HCT116 (cell line): Measurements from ENCODE around the gene NRP1. TPM values are rescaled to one million over a fixed set of nuclear protein-coding genes. Genes with fewer than 3 reads are reported as not detected.
A peak's percentile ranks its signal among the peaks of the same experiment; 100 is the strongest.

Experiments used
- ATAC-seq: fragments of 200-7000 bp; cut with Tn5 transposase; 2 replicates; pipeline ENCODE4 v1.9.1; 2020; ENCODE audit warnings: mild to moderate bottlenecking, moderate library complexity
- BruUV-seq: library from RNA; stranded (reverse); fragments of 400-500 nt; replicated peaks from 2 replicates; lab custom pipeline; 2021; lab: Mats Ljungman, UMichigan
- CTCF ChIA-PET: fragments of 300-600 bp; sonication (Branson Sonifier 250); formaldehyde crosslinking; loops from one replicate; lab custom pipeline; 2021; ENCODE audit warnings: antibody characterized with exemption; lab: Charles Lee
- POLR2A ChIA-PET: fragments of 300-600, 350-600 bp; sonication (Branson Sonifier 250); formaldehyde crosslinking; loops from one replicate; lab custom pipeline; 2021; ENCODE audit warnings: antibody characterized with exemption; lab: Charles Lee
- RAD21 ChIA-PET, 2 experiments: fragments of 300-600 bp; sonication (Branson Sonifier 250); formaldehyde crosslinking; loops; one replicate each; lab custom pipeline; 2023; ENCODE audit warnings: low total read pairs in 2 of 2; ENCODE audit not compliant: uncharacterized antibody in 2 of 2, unreplicated experiment in 2 of 2, low non-redundant PET in 1 of 2; lab: Charles Lee
- DNase-seq: peaks from one replicate; pipeline ENCODE4 v3.0.0-alpha.2; 2010; ENCODE audit warnings: low read depth, low spot score
- H2AFZ ChIP-seq: fragments of 200-600 bp; shearing (Covaris generic), sonication (generic); 2 replicates; pipeline ENCODE4 v1.6.1; 2017; ENCODE audit warnings: low read depth, mixed run types, mixed read lengths, antibody characterized with exemption, low read length; ENCODE audit not compliant: poor library complexity, severe bottlenecking
- H3K27ac ChIP-seq: 2 replicates; pipeline ENCODE4 v1.5.1; 2012; ENCODE audit warnings: low read depth, low read length
- H3K27me3 ChIP-seq: fragments of 200-600 bp; sonication (generic); 2 replicates; pipeline ENCODE4 v1.6.1; 2016; ENCODE audit warnings: mixed run types, low read length, mixed read lengths; ENCODE audit not compliant: insufficient read depth
- H3K36me3 ChIP-seq, 2 experiments: fragments of 200-500 bp in 1 of 2; fragments of 200-600 bp in 1 of 2; sonication (Bioruptor generic) in 1 of 2; sonication (generic) in 1 of 2; 2 replicates each; pipeline versions ENCODE4 v1.5.1 to v1.6.1; 2014 to 2016; ENCODE audit warnings: low read length in 2 of 2, inconsistent platforms in 1 of 2, mixed read lengths in 1 of 2, mixed run types in 1 of 2; ENCODE audit not compliant: insufficient read depth in 2 of 2, control insufficient read depth in 1 of 2
- H3K4me1 ChIP-seq, 2 experiments: fragments of 200-600 bp in 1 of 2; sonication (generic) in 1 of 2; 2 replicates each; pipeline versions ENCODE4 v1.5.1 to v1.6.1; 2012 to 2017; ENCODE audit warnings: low read length in 2 of 2, inconsistent platforms in 1 of 2, mild to moderate bottlenecking in 1 of 2, mixed read lengths in 1 of 2, mixed run types in 1 of 2, moderate library complexity in 1 of 2; ENCODE audit not compliant: insufficient read depth in 2 of 2, control insufficient read depth in 1 of 2
- H3K4me2 ChIP-seq: fragments of 200-600 bp; sonication (generic); 2 replicates; pipeline ENCODE4 v1.6.1; 2017; ENCODE audit warnings: mixed run types, low read length, mixed read lengths
- H3K4me3 ChIP-seq, 2 experiments: fragments of 200-600 bp in 1 of 2; sonication (generic) in 1 of 2; replicated peaks in 1 of 2; 2 replicates each; pipeline ENCODE4 v1.5.1; 2011 to 2016; ENCODE audit warnings: low read length in 2 of 2, control low read depth in 1 of 2, low read depth in 1 of 2, mild to moderate bottlenecking in 1 of 2, mixed read lengths in 1 of 2, mixed run types in 1 of 2
- H3K79me2 ChIP-seq: fragments of 200-600 bp; sonication (generic); 2 replicates; pipeline ENCODE4 v1.6.1; 2017; ENCODE audit warnings: mild to moderate bottlenecking, mixed run types, low read length, moderate library complexity, mixed read lengths; ENCODE audit not compliant: insufficient read depth
- H3K9ac ChIP-seq: fragments of 200-600 bp; sonication (generic); 2 replicates; pipeline ENCODE4 v1.6.1; 2016; ENCODE audit warnings: low read length, mixed read lengths
- H3K9me2 ChIP-seq: fragments of 200-600 bp; sonication (generic), shearing (Covaris generic); 2 replicates; pipeline ENCODE4 v1.6.1; 2017; ENCODE audit warnings: mixed run types, mild to moderate bottlenecking, moderate library complexity; ENCODE audit not compliant: insufficient read depth
- H3K9me3 ChIP-seq, 2 experiments: fragments of 200-500 bp in 1 of 2; fragments of 200-600 bp in 1 of 2; sonication (Bioruptor generic) in 1 of 2; sonication (generic) in 1 of 2; 2 replicates each; pipeline ENCODE4 v1.6.1; 2014 to 2017; ENCODE audit warnings: low read length in 2 of 2, mixed read lengths in 2 of 2, inconsistent platforms in 1 of 2, low read depth in 1 of 2, mild to moderate bottlenecking in 1 of 2, mixed run types in 1 of 2, moderate library complexity in 1 of 2; ENCODE audit not compliant: control insufficient read depth in 1 of 2, insufficient read depth in 1 of 2
- H4K20me1 ChIP-seq: fragments of 200-600 bp; sonication (generic), shearing (Covaris generic); 2 replicates; pipeline ENCODE4 v1.6.1; 2017; ENCODE audit warnings: mixed run types, mild to moderate bottlenecking, moderate library complexity; ENCODE audit not compliant: insufficient read depth
- EGR1 ChIP-seq: IDR thresholded peaks from 2 replicates; pipeline ENCODE4 v1.6.1; 2012; ENCODE audit warnings: low read depth
- ELF1 ChIP-seq: IDR thresholded peaks from 2 replicates; pipeline ENCODE4 v1.6.1; 2012; ENCODE audit warnings: low read depth, borderline replicate concordance
- EZH2 ChIP-seq: fragments of 200-600 bp; sonication (generic); IDR thresholded peaks from 2 replicates; pipeline ENCODE4 v1.6.1; 2017; ENCODE audit warnings: antibody characterized with exemption, mixed run types
- EZH2phosphoT487 ChIP-seq: fragments of 200-600 bp; IDR thresholded peaks from 2 replicates; pipeline ENCODE4 v1.6.1; 2018; ENCODE audit warnings: antibody characterized with exemption, borderline replicate concordance
- FOSL1 ChIP-seq: IDR thresholded peaks from 2 replicates; pipeline ENCODE4 v1.6.1; 2012; ENCODE audit warnings: low read depth
- JUND ChIP-seq: IDR thresholded peaks from 2 replicates; pipeline ENCODE4 v1.6.1; 2012
- POLR2A ChIP-seq: IDR thresholded peaks from 2 replicates; pipeline ENCODE4 v1.7.0; 2011; ENCODE audit warnings: borderline replicate concordance; ENCODE audit not compliant: insufficient read depth, insufficient read length; ENCODE audit errors: extremely low read depth
- POLR2AphosphoS5 ChIP-seq: IDR thresholded peaks from 2 replicates; pipeline ENCODE4 v1.6.1; 2011; ENCODE audit warnings: mild to moderate bottlenecking, low read depth, low read length, moderate library complexity
- RAD21 ChIP-seq: IDR thresholded peaks from 2 replicates; pipeline ENCODE4 v1.6.1; 2012; ENCODE audit warnings: low read depth, mild to moderate bottlenecking
- SIN3A ChIP-seq: IDR thresholded peaks from 2 replicates; pipeline ENCODE4 v1.6.1; 2012; ENCODE audit warnings: low read depth
- SP1 ChIP-seq: IDR thresholded peaks from 2 replicates; pipeline ENCODE4 v1.6.1; 2012; ENCODE audit warnings: low read depth
- SRF ChIP-seq: IDR thresholded peaks from 2 replicates; pipeline ENCODE4 v1.6.1; 2012; ENCODE audit warnings: low read depth
- ZNF274 ChIP-seq: fragments of 200-500 bp; sonication (Bioruptor generic); IDR thresholded peaks from 2 replicates; pipeline ENCODE4 v1.6.1; 2014; ENCODE audit warnings: mild to moderate bottlenecking, low read depth, low read length, inconsistent platforms
- intact Hi-C: fragments of 100-400 bp; cut with micrococcal nuclease; formaldehyde crosslinking; loops from 2 replicates; pipeline ENCODE4 v1.10.0; 2022
- total RNA-seq: library from RNA; stranded (reverse); gene quantifications from one replicate; pipeline ENCODE4 v1.2.1, GENCODE V29; 2021; ENCODE audit not compliant: unreplicated experiment
- TF ChIP-seq, protein P1 (sequence below), 3 experiments: fragments of 200-600 bp in 1 of 3; sonication (generic) in 1 of 3; IDR thresholded peaks in 2 of 3; conservative IDR thresholded peaks in 1 of 3; 2 replicates each; pipeline ENCODE4 v1.5.1; 2012 to 2017; ENCODE audit warnings: low read depth in 2 of 3, low read length in 2 of 3, antibody characterized with exemption in 1 of 3, borderline replicate concordance in 1 of 3, control low read depth in 1 of 3, mild to moderate bottlenecking in 1 of 3, mixed read lengths in 1 of 3, mixed run types in 1 of 3, moderate library complexity in 1 of 3; ENCODE audit not compliant: insufficient read depth in 1 of 3
- TF ChIP-seq, protein P2 (sequence below): IDR thresholded peaks from 2 replicates; pipeline ENCODE4 v1.6.1; 2011; ENCODE audit warnings: mild to moderate bottlenecking, low read length, moderate library complexity; ENCODE audit not compliant: insufficient replicate concordance; ENCODE audit errors: extremely low read depth
- TF ChIP-seq, protein P3 (sequence below): IDR thresholded peaks from 2 replicates; pipeline ENCODE4 v1.6.1; 2012; ENCODE audit warnings: low read depth
- TF ChIP-seq, protein P4 (sequence below): IDR thresholded peaks from 2 replicates; pipeline ENCODE4 v1.6.1; 2012

Gene NRP1
- total RNA-seq, 1 experiment from 2014 or later: 3.8 TPM

DNA sequence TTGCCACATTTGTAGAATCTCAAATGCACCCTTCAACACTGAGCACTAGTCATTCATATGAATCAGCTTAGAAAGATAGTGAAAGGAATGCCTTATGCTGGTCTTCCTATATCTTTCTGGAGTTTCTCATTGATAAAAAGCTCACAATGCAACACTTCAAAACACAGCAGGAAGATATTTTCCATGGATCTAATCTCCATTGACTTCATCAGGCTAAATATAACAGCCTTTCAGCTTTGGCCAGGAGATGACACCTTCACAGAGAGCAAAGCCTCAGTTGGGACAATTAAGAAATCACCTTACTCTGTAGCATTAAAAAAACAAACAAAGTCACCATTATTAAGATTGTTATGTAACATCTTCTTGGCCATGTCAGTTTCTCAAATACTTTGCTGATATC lies 6.7 kb downstream of the NRP1 start:
- peaks cover 2 to 7% of the 10 kb centered on the region in 2 experiments; a peak in 3 of 4 replicates for H3K4me1 ChIP-seq
- H3K9me3 ChIP-seq: no peaks in the 10 kb centered on the region
- CTCF ChIA-PET: interaction anchor here (0.7 to 2.1 kb wide), 3 partner anchors 21 to 1311 kb away, joined by 3 to 9 read pairs (median 4); no protein-coding TSS in a partner anchor
- no peak overlapping the region for H3K9ac ChIP-seq
- H2AFZ ChIP-seq: no peak overlapping the region
- no peaks in the 10 kb centered on the region for H3K9me2 ChIP-seq
- H3K27ac ChIP-seq: no peak overlapping the region
- H3K36me3 ChIP-seq: no peaks in the 10 kb centered on the region
- POLR2A ChIA-PET: no interaction called here
- no peaks in the 10 kb centered on the region for H3K79me2 ChIP-seq
- H3K4me2 ChIP-seq: no peak overlapping the region
- DNase-seq (no peak), ATAC-seq (no peak)
- no peak overlapping the region for H3K4me3 ChIP-seq
- no peak for TF ChIP-seq SIN3A
- TF ChIP-seq ZNF274: no peak
- no peak for TF ChIP-seq EGR1
- no peak for TF ChIP-seq POLR2A
- no peak for TF ChIP-seq FOSL1
- TF ChIP-seq, protein P1, sequence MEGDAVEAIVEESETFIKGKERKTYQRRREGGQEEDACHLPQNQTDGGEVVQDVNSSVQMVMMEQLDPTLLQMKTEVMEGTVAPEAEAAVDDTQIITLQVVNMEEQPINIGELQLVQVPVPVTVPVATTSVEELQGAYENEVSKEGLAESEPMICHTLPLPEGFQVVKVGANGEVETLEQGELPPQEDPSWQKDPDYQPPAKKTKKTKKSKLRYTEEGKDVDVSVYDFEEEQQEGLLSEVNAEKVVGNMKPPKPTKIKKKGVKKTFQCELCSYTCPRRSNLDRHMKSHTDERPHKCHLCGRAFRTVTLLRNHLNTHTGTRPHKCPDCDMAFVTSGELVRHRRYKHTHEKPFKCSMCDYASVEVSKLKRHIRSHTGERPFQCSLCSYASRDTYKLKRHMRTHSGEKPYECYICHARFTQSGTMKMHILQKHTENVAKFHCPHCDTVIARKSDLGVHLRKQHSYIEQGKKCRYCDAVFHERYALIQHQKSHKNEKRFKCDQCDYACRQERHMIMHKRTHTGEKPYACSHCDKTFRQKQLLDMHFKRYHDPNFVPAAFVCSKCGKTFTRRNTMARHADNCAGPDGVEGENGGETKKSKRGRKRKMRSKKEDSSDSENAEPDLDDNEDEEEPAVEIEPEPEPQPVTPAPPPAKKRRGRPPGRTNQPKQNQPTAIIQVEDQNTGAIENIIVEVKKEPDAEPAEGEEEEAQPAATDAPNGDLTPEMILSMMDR (IDR thresholded peaks at IDR 0.05 in 2 of 3, conservative IDR thresholded peaks at IDR 0.05 in 1 of 3; ENCODE audit: borderline replicate concordance in 1 of 3, insufficient read depth in 1 of 3, low read depth in 2 of 3, low read length in 2 of 3): peak; percentile 20 to 41 (median 31); a peak in 4 of 6 replicates
- TF ChIP-seq RAD21: peak; percentile 33; the same call in 1 of the 2 replicates
- no peak for TF ChIP-seq EZH2phosphoT487
- TF ChIP-seq SP1: no peak
- TF ChIP-seq SRF: no peak
- TF ChIP-seq JUND: no peak
- TF ChIP-seq ELF1: no peak
- TF ChIP-seq, protein P2, sequence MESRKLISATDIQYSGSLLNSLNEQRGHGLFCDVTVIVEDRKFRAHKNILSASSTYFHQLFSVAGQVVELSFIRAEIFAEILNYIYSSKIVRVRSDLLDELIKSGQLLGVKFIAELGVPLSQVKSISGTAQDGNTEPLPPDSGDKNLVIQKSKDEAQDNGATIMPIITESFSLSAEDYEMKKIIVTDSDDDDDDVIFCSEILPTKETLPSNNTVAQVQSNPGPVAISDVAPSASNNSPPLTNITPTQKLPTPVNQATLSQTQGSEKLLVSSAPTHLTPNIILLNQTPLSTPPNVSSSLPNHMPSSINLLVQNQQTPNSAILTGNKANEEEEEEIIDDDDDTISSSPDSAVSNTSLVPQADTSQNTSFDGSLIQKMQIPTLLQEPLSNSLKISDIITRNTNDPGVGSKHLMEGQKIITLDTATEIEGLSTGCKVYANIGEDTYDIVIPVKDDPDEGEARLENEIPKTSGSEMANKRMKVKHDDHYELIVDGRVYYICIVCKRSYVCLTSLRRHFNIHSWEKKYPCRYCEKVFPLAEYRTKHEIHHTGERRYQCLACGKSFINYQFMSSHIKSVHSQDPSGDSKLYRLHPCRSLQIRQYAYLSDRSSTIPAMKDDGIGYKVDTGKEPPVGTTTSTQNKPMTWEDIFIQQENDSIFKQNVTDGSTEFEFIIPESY: no peak
- TF ChIP-seq, protein P3, sequence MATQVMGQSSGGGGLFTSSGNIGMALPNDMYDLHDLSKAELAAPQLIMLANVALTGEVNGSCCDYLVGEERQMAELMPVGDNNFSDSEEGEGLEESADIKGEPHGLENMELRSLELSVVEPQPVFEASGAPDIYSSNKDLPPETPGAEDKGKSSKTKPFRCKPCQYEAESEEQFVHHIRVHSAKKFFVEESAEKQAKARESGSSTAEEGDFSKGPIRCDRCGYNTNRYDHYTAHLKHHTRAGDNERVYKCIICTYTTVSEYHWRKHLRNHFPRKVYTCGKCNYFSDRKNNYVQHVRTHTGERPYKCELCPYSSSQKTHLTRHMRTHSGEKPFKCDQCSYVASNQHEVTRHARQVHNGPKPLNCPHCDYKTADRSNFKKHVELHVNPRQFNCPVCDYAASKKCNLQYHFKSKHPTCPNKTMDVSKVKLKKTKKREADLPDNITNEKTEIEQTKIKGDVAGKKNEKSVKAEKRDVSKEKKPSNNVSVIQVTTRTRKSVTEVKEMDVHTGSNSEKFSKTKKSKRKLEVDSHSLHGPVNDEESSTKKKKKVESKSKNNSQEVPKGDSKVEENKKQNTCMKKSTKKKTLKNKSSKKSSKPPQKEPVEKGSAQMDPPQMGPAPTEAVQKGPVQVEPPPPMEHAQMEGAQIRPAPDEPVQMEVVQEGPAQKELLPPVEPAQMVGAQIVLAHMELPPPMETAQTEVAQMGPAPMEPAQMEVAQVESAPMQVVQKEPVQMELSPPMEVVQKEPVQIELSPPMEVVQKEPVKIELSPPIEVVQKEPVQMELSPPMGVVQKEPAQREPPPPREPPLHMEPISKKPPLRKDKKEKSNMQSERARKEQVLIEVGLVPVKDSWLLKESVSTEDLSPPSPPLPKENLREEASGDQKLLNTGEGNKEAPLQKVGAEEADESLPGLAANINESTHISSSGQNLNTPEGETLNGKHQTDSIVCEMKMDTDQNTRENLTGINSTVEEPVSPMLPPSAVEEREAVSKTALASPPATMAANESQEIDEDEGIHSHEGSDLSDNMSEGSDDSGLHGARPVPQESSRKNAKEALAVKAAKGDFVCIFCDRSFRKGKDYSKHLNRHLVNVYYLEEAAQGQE: no peak
- TF ChIP-seq EZH2: no peak
- no peak for TF ChIP-seq POLR2AphosphoS5
- TF ChIP-seq, protein P4, sequence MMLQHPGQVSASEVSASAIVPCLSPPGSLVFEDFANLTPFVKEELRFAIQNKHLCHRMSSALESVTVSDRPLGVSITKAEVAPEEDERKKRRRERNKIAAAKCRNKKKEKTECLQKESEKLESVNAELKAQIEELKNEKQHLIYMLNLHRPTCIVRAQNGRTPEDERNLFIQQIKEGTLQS: no peak
- peaks cover 1% of the 10 kb centered on the region; the same call in 1 of the 2 replicates for H3K27me3 ChIP-seq
- no peaks in the 10 kb centered on the region for H4K20me1 ChIP-seq
- BruUV-seq: no TSS peak
- RAD21 ChIA-PET: no interaction called here
- intact Hi-C loops: loop anchor here (10.0 kb wide), 1 partner anchor 133 kb away; no protein-coding TSS in a partner anchor
